WI38 (cell line): ENCODE measurements around the gene GNAL.

Experiments used
- H3K4me3 ChIP-seq: 2 replicates; pipeline ENCODE4 v1.5.1; 2011; ENCODE audit warnings: low read depth, mild to moderate bottlenecking, control low read depth, low read length
- CTCF ChIP-seq: IDR thresholded peaks from 2 replicates; pipeline ENCODE4 v1.5.1; 2012; ENCODE audit warnings: low read depth, mild to moderate bottlenecking, control low read depth, low read length

The GNAL gene

DNA sequence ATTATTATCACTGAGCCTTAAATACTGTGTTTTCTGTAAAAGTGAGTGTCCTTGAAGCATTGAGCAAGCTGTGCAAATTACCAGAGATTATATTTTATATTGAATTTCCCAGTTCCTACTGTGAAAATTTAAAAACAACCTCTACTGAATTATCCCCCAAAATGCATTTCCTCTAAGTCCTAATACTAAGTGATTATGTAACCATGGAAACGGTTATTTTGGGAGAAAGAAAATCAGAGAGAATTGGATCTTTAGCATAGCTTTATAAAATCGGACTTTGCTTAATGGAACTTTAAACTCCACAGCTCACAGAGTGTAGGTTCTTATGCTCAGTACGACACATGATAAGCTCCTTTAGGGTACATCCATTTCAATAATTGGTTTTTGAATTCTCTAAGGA, 142.9 kb downstream of the GNAL start:
- no peak for TF ChIP-seq CTCF
- no peak overlapping the region for H3K4me3 ChIP-seq

- TF ChIP-seq CTCF, result no peak
- H3K4me3 ChIP-seq, result no peak overlapping the region
Measured at GRCh38 chr18:11834772-11835171, 145.7 kb downstream of the GNAL start.

DNA sequence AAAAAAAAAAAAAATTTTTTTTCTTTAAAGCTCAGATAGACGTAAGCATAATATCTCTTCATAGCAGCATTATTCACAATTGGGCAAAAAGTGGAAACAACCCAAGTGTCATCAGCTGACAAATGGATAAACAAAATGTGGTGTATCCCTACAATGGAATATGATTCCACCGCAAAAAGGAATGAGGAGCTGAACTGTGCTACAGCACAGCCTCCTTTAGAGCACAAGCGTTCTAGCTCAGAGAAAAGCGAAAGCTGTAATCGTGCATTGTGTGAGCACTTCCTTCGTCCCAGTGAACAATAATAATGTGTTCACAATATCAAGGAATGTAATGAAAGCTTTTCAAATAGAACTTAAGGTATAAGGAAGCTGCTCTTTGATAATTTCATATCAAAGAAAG, 150.5 kb downstream of the GNAL start:
- no peak overlapping the region for H3K4me3 ChIP-seq
- no peak for TF ChIP-seq CTCF

- TF ChIP-seq CTCF, result no peak
- H3K4me3 ChIP-seq, result no peak overlapping the region
Measured at GRCh38 chr18:11840493-11840892, 151.4 kb downstream of the GNAL start.

DNA sequence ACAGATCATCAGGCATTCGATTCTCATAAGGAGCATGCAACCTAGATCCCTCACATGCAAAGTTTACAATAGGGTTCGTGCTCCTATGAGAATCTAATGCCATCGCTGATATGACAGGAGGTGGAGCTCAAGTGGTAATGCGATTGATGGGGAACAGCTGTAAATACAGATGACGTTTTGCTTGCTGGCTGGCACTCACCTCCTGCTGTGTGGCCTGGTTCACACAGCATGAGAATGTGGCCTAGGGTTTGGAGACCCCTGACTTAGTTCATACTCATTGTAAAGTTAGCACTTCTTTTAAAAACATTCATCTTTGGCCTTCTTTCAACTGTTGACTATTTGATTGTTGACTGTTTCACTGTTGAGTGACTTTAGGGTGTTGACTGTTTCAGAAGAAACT, 153.5 kb downstream of the GNAL start:
- no peak for TF ChIP-seq CTCF
- no peak overlapping the region for H3K4me3 ChIP-seq

DNA sequence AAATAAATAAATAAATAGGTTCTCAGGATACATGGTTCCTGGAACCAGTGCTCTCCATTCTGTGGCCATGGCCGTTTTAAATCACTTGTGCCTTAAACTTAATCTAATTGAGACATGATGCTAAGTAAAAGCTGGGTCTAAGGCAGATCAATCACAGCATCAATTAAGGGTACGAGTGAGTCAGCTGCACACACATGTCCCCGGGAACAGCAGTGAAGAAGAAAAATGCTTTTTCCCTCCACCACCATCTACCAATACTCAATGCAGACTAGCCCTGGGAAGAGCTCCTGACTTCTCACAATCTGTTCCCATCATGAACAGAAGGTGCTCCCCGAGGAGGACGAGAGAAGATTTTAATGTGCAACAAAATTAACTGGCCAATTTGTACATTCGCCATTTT, 155.4 kb downstream of the GNAL start:
- TF ChIP-seq CTCF, result no peak

GRCh38 chr18:11845654-11846053, 156.6 kb downstream of the GNAL start:
- no peak overlapping the region for H3K4me3 ChIP-seq
- TF ChIP-seq CTCF, result no peak

More for the DNA sequence above, 155.4 kb downstream of the GNAL start:
- no peak overlapping the region for H3K4me3 ChIP-seq
